ENCODE results near the gene CMAS.
"Not testable (repeated sequence)": the region's sequence is repeated elsewhere in the genome, so short reads cannot be mapped to it uniquely, and the experiment has no call there.

Gene CMAS

GRCh38 chr12:22046090-22046967, at the start of gene CMAS:
TSS of gene CMAS (plus strand) at chr12:22046218. CDS start at chr12:22046304, 86 bp downstream.
- in situ Hi-C loops (cut with HindIII; ENCODE audit: low pct_ligation_motif_present, low sequenced_read_pairs), result no loop called here

DNA sequence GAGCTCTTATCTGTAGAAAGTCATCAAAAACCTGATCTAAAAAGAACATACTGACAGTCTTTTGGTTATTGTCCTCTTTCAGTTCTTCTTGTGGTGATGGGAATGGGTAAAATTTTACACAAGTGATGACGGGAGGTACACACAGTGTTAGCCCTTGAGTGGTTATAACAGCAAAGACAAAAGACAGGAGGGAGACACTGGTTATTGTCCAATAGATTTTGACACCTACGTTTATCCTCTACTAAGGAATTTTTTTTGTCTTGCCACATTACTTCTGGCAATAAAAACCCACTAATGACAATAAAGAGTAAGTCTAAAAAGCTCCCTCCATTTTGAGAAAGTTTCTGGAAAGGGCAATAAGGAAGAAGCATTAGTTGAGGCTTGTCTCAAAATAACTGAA, 47.7 kb upstream of the CMAS start:
- Histone ChIP-seq H3K4me3 (ENCODE audit: low read depth, low read length) (no peak overlapping the region), H3K36me3 (replicated peaks) (no peaks in the 10 kb centered on the region), H3K27me3 (replicated peaks) (no peaks in the 10 kb centered on the region), H3K27ac (no peak overlapping the region)
- in situ Hi-C loops (cut with HindIII; ENCODE audit: low pct_ligation_motif_present, low sequenced_read_pairs), result no loop called here
- TF ChIP-seq, protein P1, sequence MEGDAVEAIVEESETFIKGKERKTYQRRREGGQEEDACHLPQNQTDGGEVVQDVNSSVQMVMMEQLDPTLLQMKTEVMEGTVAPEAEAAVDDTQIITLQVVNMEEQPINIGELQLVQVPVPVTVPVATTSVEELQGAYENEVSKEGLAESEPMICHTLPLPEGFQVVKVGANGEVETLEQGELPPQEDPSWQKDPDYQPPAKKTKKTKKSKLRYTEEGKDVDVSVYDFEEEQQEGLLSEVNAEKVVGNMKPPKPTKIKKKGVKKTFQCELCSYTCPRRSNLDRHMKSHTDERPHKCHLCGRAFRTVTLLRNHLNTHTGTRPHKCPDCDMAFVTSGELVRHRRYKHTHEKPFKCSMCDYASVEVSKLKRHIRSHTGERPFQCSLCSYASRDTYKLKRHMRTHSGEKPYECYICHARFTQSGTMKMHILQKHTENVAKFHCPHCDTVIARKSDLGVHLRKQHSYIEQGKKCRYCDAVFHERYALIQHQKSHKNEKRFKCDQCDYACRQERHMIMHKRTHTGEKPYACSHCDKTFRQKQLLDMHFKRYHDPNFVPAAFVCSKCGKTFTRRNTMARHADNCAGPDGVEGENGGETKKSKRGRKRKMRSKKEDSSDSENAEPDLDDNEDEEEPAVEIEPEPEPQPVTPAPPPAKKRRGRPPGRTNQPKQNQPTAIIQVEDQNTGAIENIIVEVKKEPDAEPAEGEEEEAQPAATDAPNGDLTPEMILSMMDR (IDR thresholded peaks at IDR 0.05; ENCODE audit: low read depth, low read length, missing control alignments), result no peak
- no peak for DNase-seq

More at GRCh38 chr12:22046090-22046967, at the start of gene CMAS:
- H3K36me3 ChIP-seq (replicated peaks), result no peaks in the 10 kb centered on the region
- H3K27ac ChIP-seq, result peak within 1 kb of the TSS; percentile 62
- H3K4me3 ChIP-seq (ENCODE audit: low read depth, low read length), result peak within 1 kb of the TSS; percentile 89
- H3K27me3 ChIP-seq (replicated peaks), result no peaks in the 10 kb centered on the region
- DNase-seq, result peak; percentile 42
- TF ChIP-seq, protein P1 (IDR thresholded peaks at IDR 0.05; ENCODE audit: low read depth, low read length, missing control alignments), result no peak

DNA sequence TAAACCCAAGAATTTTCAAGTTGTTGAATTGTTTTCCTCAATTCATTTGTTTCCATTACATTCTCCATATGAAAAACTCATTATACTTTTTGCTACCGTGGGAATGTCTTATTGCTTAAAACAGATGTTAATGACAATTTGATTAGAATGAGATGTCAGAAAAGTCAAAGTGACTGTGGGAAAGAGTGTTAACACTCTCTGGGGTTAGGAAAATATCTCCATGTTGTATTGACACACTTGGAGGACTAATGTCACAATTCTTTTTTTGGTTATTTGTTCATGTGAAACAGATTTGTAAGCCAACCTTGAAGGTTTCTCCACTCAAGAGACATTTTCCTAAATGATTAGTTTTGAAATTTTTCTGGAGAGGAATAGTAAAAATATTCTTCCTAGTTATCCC, 47.2 kb upstream of the CMAS start:
- TF ChIP-seq, protein P1 (IDR thresholded peaks at IDR 0.05; ENCODE audit: low read depth, low read length, missing control alignments), result no peak
- in situ Hi-C loops (cut with HindIII; ENCODE audit: low pct_ligation_motif_present, low sequenced_read_pairs), result no loop called here
- DNase-seq, result no peak
- Histone ChIP-seq H3K27ac (no peak overlapping the region), H3K27me3 (replicated peaks) (no peaks in the 10 kb centered on the region), H3K36me3 (replicated peaks) (no peaks in the 10 kb centered on the region), H3K4me3 (ENCODE audit: low read depth, low read length) (no peak overlapping the region)

- in situ Hi-C loops (cut with HindIII; ENCODE audit: low pct_ligation_motif_present, low sequenced_read_pairs), result no loop called here
These were observed 43.6 kb upstream of the CMAS start for GRCh38 chr12:22002430-22002829.

DNA sequence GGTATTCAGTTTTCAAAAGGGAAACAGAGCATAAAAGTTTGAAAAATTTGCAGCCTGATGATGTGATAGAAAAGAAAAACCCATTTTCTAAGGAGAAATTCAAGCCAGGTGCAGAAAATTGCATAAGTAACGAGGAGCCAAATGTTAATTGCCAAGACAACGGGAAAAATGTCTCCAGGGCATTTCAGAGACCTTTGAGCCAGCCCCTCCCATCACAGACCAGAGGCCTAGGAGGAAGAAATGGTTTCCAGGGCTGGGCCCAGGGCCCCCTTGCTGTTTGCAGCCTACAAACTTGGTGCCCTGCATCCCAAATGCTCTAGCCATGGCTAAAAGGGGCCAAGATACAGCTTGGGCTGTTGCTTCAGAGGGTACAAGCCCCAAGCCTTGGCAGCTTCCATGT, 38.2 kb upstream of the CMAS start:
- H3K36me3 ChIP-seq (replicated peaks); H3K27ac ChIP-seq; H3K27me3 ChIP-seq (replicated peaks); H3K4me3 ChIP-seq (ENCODE audit: low read depth, low read length); in situ Hi-C loops (cut with HindIII; ENCODE audit: low pct_ligation_motif_present, low sequenced_read_pairs); DNase-seq: not testable (repeated sequence)

More at GRCh38 chr12:22002430-22002829, 43.6 kb upstream of the CMAS start:
- no peaks in the 10 kb centered on the region for H3K36me3 ChIP-seq (replicated peaks)
- H3K27ac ChIP-seq, result no peak overlapping the region
- no peak overlapping the region for H3K4me3 ChIP-seq (ENCODE audit: low read depth, low read length)
- H3K27me3 ChIP-seq (replicated peaks), result no peaks in the 10 kb centered on the region
- TF ChIP-seq, protein P1 (IDR thresholded peaks at IDR 0.05; ENCODE audit: low read depth, low read length, missing control alignments), result no peak
- no peak for DNase-seq

GRCh38 chr12:22008196-22008595, 37.8 kb upstream of the CMAS start:
- in situ Hi-C loops (cut with HindIII; ENCODE audit: low pct_ligation_motif_present, low sequenced_read_pairs), result no loop called here
- no peak overlapping the region for H3K27ac ChIP-seq
- H3K36me3 ChIP-seq (replicated peaks), result no peaks in the 10 kb centered on the region
- TF ChIP-seq, protein P1 (IDR thresholded peaks at IDR 0.05; ENCODE audit: low read depth, low read length, missing control alignments), result no peak
- H3K4me3 ChIP-seq (ENCODE audit: low read depth, low read length), result no peak overlapping the region
- no peak for DNase-seq
- no peaks in the 10 kb centered on the region for H3K27me3 ChIP-seq (replicated peaks)

Data from brain microvascular endothelial cell (primary cell).